CD4-positive, alpha-beta T cell treated with Interleukin-1 beta for 1 hour (primary cell): ENCODE data around the gene GALNT3.

ENCODE experiments used
- DNase-seq, 2 donors: peaks; one replicate each; pipeline ENCODE4 v3.0.0-alpha.2; 2020 to 2022

The GALNT3 gene

DNA sequence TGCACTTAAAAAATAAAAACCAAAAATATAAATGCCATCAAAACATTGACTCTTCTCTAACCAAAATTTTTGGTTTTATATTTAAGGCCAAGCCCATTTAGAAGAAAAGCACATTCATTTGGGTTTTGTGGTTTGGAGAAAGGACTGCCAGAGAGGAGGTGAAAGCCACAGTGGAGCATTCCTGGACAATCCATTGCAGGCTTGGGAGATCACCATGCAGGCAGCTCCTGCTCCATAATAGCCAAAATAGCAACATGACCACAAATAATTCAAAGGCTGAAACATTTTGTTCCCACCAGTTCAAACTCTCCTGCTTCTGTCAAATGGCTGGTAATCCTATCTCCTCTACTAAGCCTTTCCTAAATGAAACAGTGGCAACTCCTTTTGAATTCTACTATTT, 73.5 kb downstream of the GALNT3 start:
- DNase-seq, result no peak

DNA sequence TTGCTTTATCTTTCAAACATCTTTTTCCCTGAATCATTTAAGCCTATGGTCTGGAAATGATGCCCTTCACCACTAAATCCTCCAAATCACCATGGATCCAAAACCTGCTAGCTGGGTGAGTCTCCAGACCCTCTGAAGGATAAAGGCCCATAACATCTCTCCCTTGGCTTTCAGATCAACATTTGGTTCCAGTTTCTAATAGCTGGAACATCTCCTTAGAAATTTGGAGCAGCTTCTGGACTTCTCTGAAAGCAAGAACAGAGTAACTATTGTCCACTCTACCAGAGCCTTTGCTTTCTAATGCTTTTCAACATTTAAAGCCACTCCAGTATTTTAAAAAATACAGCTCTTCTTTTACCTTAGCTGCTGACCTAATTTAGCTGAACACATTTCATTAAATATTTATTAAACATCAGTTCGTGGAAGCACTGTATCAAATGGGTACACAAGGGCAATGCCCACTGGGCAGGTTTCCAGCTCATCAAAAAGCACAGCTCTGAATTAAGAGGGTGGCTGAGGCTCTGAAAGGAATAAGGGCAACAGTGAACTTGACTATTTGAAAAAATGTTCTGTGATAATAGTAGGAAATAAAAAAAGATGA, 75.3 kb downstream of the GALNT3 start:
- no peak for DNase-seq

DNA sequence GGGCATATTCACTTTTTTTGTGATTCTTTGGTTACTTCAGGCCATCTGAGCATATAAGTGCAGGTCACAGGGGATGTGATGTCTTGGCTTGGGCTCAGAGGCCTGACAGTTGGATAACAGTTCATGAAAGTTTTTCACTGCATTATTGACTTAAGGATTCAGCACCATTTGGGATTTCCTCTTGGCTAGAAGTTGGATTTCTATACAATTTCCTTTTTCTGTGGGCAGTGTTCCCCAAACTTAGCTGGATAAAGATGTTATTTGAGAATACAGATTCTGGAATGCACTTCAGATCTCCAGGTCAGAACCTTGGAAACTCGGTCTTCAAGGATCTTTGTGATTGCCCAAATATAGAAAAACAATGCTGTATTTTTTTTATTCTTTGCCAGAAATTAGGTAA, 78.0 kb downstream of the GALNT3 start:
- no peak for DNase-seq

DNA sequence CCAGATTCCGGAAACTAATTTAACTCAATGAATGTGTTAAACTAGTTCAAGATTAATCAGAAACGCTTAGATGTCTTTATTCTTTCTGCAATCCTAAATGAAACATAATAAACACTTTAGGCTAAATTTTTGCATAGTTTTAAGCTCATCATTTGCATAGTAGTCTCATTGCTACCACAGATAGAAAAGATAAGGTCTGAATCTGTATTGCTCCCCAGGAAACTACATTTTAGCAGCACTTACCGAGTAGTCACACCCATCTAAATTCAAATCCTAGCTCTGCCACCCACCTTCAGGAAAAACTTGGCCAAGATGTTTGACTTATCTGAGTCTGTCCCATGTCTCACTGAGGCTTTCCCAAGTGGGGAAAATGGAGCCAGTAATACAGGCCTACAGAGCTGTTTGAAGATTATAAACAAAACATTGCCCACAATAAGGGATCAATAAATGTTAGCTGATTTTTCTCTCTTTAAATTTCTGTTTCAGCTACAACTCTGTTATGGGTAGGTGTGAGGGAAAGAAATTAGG, 87.0 kb downstream of the GALNT3 start:
- no peak for DNase-seq

DNA sequence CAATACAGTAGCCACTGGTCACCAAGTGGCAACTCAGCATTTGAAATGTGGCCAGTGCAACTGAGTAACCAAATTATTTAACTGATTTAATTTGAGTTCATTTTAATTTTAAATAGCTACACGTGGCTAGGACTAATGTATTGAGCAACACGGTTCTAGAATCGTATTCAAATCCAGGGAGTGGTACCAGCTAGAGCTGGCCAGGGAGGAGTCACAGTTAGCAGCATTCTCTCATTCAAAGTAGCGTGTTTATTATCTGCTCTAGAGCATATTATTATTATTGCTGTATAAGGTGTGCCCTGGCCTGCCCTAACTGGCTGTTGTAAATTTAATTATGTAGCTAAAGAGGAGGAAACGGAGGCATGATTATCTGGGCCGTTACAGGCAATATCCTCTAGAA, 92.9 kb downstream of the GALNT3 start:
- no peak for DNase-seq

DNA sequence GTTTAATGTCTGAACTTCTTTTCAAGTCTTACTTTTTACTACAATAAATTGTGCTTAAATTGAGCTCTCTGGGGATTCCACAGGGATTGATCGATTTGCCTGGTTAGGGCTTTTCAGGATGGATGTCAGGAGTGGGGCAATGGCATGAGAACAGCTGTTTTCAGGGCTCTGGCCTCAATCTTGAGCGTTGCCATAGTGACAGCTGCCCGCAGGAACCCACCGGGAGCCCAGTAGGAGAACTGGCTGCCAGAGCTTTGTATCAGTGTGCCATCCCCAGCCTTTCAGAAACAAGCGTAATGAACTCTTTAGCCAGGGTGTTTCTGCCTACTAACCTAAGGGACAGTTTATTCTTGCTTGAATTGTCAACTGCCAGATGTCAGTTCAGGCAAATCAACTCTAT, 93.5 kb downstream of the GALNT3 start:
- no peak for DNase-seq

DNA sequence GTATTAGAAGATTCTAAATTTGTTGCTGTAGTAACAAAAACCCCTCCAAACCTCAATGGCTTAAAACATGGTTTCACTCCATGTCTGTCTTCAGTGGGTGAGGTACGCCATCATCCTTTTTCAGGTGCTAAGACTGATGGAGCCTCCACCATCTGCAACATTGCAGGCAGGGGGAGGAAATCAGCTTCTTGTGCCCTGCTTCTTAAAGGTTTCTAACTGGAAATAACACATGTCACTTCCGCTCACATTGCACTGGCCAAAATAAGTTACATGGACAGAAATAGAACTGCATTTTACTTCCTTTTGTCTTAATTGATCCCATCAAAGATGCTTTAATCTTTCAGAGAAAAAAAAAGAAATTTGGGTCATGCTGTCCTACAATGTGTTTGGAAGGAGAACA, 94.1 kb downstream of the GALNT3 start:
- DNase-seq, result no peak

DNA sequence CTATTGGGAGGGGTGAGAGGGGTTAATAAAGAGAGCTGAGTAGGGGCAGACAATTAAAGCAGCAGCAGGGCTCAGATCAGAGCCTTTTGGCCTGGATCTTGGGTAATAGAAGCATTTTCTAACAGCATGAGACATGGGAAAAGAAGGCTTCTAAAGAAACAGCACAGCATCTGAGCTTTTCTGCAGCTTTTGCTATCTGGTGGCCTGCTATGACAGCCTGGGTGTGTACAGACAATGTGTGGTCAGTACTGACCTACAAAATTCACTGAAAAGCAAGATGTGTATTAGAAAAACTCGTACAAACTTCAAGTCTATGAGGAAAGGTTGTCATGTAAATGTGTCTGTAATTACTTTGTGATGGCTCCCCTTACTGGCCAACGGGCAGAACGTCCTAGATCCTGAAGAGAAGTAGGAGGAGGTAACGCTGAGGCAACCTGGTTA, 95.6 kb downstream of the GALNT3 start:
- peak in 1 of 2 donors; percentile 1 for DNase-seq

DNA sequence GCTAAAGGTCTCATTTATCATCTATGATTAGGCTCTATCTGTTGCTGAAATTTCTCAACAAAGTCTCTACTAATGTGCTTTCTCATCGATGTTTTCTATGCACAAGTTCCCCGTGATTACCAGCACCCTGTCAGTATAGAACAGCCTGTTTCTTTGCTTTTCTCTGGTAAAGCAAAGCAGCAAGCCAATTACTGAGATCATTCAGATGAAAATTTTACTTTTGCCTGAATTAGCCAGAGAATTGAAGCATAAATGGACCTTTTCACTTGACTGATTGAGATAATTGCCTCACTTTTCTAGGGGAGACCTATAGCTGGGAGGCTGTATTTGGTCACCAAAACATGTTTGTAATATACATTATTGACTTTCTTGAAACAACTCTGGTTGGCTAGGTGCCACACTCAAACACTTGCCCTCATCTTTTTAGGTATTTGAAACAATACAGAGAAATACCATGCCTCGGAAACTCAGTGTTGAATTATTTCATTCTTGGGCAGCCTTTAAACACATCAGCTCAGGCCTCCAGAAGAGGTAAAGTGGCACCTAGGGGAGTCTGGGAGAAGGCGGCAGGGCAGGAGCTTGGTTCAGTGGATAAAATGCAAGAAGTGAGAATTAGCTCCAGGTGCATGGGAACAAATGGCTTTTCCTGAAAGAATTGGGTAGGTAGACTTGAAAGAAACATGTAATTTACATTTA, 96.2 kb downstream of the GALNT3 start:
- no peak for DNase-seq
